Dermis microvascular lymphatic vessel endothelial cell (primary cell): ENCODE results near the gene EBF4. TPM values are rescaled to one million over a fixed set of nuclear protein-coding genes. Genes with fewer than 3 reads are reported as not detected.

Experiments used
- DNase-seq, 2 donors: peaks; one replicate each; pipeline versions ENCODE4 v3.0.0 to v3.0.0-alpha.2; 2010; ENCODE audit warnings: low read depth in 2 of 2
- total RNA-seq: library from RNA; depleted of rRNA; stranded (reverse); fragments of >200 nt; gene quantifications from 2 replicates; pipeline ENCODE4 v1.2.1, GENCODE V29; 2014

Gene EBF4
- total RNA-seq, 1 donor from 2014 or later: 0.77 TPM

- DNase-seq: no peak
Observed at GRCh38 chr20:2699775-2700413, 7.3 kb downstream of the EBF4 start.

- DNase-seq: no peak
Observed at GRCh38 chr20:2700913-2701620, 8.5 kb downstream of the EBF4 start.

GRCh38 chr20:2701671-2702081, 9.1 kb downstream of the EBF4 start:
- no peak for DNase-seq

GRCh38 chr20:2703716-2704475, 11.3 kb downstream of the EBF4 start:
- DNase-seq: no peak

- no peak for DNase-seq
Observed at GRCh38 chr20:2705931-2706645, 13.5 kb downstream of the EBF4 start.

GRCh38 chr20:2706688-2707352, 14.2 kb downstream of the EBF4 start:
- DNase-seq: no peak

- no peak for DNase-seq
Observed at GRCh38 chr20:2707353-2708072, 14.9 kb downstream of the EBF4 start.

GRCh38 chr20:2708073-2708415, 15.5 kb downstream of the EBF4 start:
- DNase-seq: no peak

GRCh38 chr20:2708665-2709064, 16.1 kb downstream of the EBF4 start:
- DNase-seq: no peak

- no peak for DNase-seq
Observed at GRCh38 chr20:2709205-2709981, 16.8 kb downstream of the EBF4 start.

GRCh38 chr20:2713285-2713684, 20.7 kb downstream of the EBF4 start:
- DNase-seq: no peak

- no peak for DNase-seq
Observed at GRCh38 chr20:2729251-2729713, 36.7 kb downstream of the EBF4 start.

GRCh38 chr20:2729791-2730190, 37.2 kb downstream of the EBF4 start:
- no peak for DNase-seq

GRCh38 chr20:2734899-2735298, 42.3 kb downstream of the EBF4 start:
- DNase-seq: no peak

- no peak for DNase-seq
Observed at GRCh38 chr20:2736441-2736840, 43.9 kb downstream of the EBF4 start.

- DNase-seq: no peak
Observed at GRCh38 chr20:2738331-2739041, 45.9 kb downstream of the EBF4 start.

GRCh38 chr20:2739042-2739398, 46.4 kb downstream of the EBF4 start:
- DNase-seq: no peak

GRCh38 chr20:2740702-2741101, 48.1 kb downstream of the EBF4 start:
- DNase-seq: no peak

- no peak for DNase-seq
Observed at GRCh38 chr20:2741463-2741862, 48.9 kb downstream of the EBF4 start.
